GM23248 (cell line): ENCODE results near the gene WFIKKN1. TPM values are rescaled to one million over a fixed set of nuclear protein-coding genes. Genes with fewer than 3 reads are reported as not detected.

Source experiments
- DNase-seq: peaks from one replicate; pipeline ENCODE4 v3.0.0-alpha.2; 2015
- H2AFZ ChIP-seq: fragments of 200-600 bp; sonication (generic); 2 replicates; pipeline ENCODE4 v1.6.1; 2016; ENCODE audit warnings: antibody characterized with exemption
- H3F3A ChIP-seq: fragments of 200-600 bp; sonication (generic); 2 replicates; pipeline ENCODE4 v1.6.1; 2016; ENCODE audit warnings: mild to moderate bottlenecking, antibody characterized with exemption, mixed run types; ENCODE audit not compliant: insufficient read depth
- H3K27ac ChIP-seq: fragments of 200-600 bp; sonication (generic); 2 replicates; pipeline ENCODE4 v1.5.1; 2016; ENCODE audit warnings: mild to moderate bottlenecking
- H3K27me3 ChIP-seq: fragments of 200-600 bp; sonication (generic); replicated peaks from 2 replicates; pipeline ENCODE4 v1.6.1; 2016; ENCODE audit warnings: mild to moderate bottlenecking; ENCODE audit not compliant: insufficient read depth
- H3K36me3 ChIP-seq: fragments of 200-600 bp; sonication (generic); 2 replicates; pipeline ENCODE4 v1.6.1; 2016; ENCODE audit warnings: low read depth, mild to moderate bottlenecking
- H3K4me1 ChIP-seq: fragments of 200-600 bp; sonication (generic); 2 replicates; pipeline ENCODE4 v1.6.1; 2016; ENCODE audit warnings: mild to moderate bottlenecking; ENCODE audit not compliant: insufficient read depth
- H3K4me2 ChIP-seq: fragments of 200-600 bp; sonication (generic); one replicate; pipeline ENCODE4 v1.6.1; 2016; ENCODE audit warnings: mild to moderate bottlenecking; ENCODE audit not compliant: unreplicated experiment
- H3K4me3 ChIP-seq: fragments of 200-600 bp; sonication (generic); 2 replicates; pipeline ENCODE4 v1.5.1; 2016; ENCODE audit warnings: mild to moderate bottlenecking
- H3K79me2 ChIP-seq: fragments of 200-600 bp; sonication (generic); 2 replicates; pipeline ENCODE4 v1.6.1; 2016; ENCODE audit warnings: mild to moderate bottlenecking; ENCODE audit not compliant: insufficient read depth
- H3K9ac ChIP-seq: fragments of 200-600 bp; sonication (generic); 2 replicates; pipeline ENCODE4 v1.6.1; 2016; ENCODE audit warnings: mild to moderate bottlenecking
- H3K9me2 ChIP-seq: fragments of 200-600 bp; sonication (generic); 2 replicates; pipeline ENCODE4 v1.6.1; 2016; ENCODE audit warnings: mixed run types, mild to moderate bottlenecking, moderate library complexity; ENCODE audit not compliant: insufficient read depth
- H3K9me3 ChIP-seq: fragments of 200-600 bp; sonication (generic); one replicate; pipeline ENCODE4 v1.6.1; 2017; ENCODE audit warnings: low read depth
- H4K20me1 ChIP-seq: fragments of 200-600 bp; sonication (generic); 2 replicates; pipeline ENCODE4 v1.6.0; 2016; ENCODE audit not compliant: insufficient read depth
- EZH2 ChIP-seq: fragments of 200-600 bp; sonication (generic); IDR thresholded peaks from 2 replicates; pipeline ENCODE4 v1.6.1; 2018; ENCODE audit warnings: antibody characterized with exemption, mild to moderate bottlenecking; ENCODE audit not compliant: insufficient read depth, poor library complexity, severe bottlenecking
- EZH2phosphoT487 ChIP-seq: fragments of 200-600 bp; sonication (generic); IDR thresholded peaks from 2 replicates; pipeline ENCODE4 v1.6.1; 2018; ENCODE audit warnings: antibody characterized with exemption, moderate library complexity, mild to moderate bottlenecking, low read depth; ENCODE audit not compliant: insufficient read depth
- WGBS, 2 experiments: methylation state at CpG; one replicate each; pipeline ENCODE4 v1.1.6; 2015 to 2017; ENCODE audit warnings: low lambda C conversion rate in 2 of 2, low coverage in 1 of 2; ENCODE audit errors: missing lambda C conversion rate in 2 of 2; 5-methylcytosine and 5-hydroxymethylcytosine counted together
- in situ Hi-C: fragments of 300-500 bp; cut with MboI; formaldehyde crosslinking; loops from 2 replicates; pipeline ENCODE4 v1.15.0; 2020
- polyA plus RNA-seq: library from polyadenylated mRNA; unstranded; fragments of >200 nt; fragmentation: Nextera tagmentation; extraction: Ambion mirVana; gene quantifications from 2 replicates; pipeline ENCODE4 v1.2.1, GENCODE V29; 2016
- total RNA-seq: library from RNA; depleted of rRNA; stranded (reverse); fragments of >200 nt; shearing (Covaris generic); gene quantifications from 2 replicates; pipeline ENCODE4 v1.2.3, GENCODE V29; 2014

WFIKKN1 gene
- total and polyA plus RNA-seq, 2 experiments from 2014 or later, result not detected

GRCh38 chr16:654034-654433 is 23.2 kb downstream of the WFIKKN1 start:
- Histone ChIP-seq H3K4me2 (no peak overlapping the region), H3K4me3 (no peak overlapping the region), H3K9me2 (no peaks in the 10 kb centered on the region), H2AFZ (no peak overlapping the region), H4K20me1 (no peaks in the 10 kb centered on the region), H3K4me1 (no peaks in the 10 kb centered on the region; the same call in 1 of the 2 replicates), H3K79me2 (peaks cover 11% of the 10 kb centered on the region), H3K9me3 (no peaks in the 10 kb centered on the region), H3K9ac (no peak overlapping the region), H3K27ac (no peak overlapping the region), H3F3A (no peaks in the 10 kb centered on the region), H3K36me3 (no peaks in the 10 kb centered on the region), H3K27me3 (no peaks in the 10 kb centered on the region)
- in situ Hi-C loops, result no loop called here
- TF ChIP-seq EZH2phosphoT487 (no peak), EZH2 (no peak)
- WGBS, 2 experiments, result 93 to 98% methylated on average over 12 of the region's 12 CpGs
- DNase-seq, result no peak

GRCh38 chr16:657487-657886 is 26.7 kb downstream of the WFIKKN1 start:
- Histone ChIP-seq H2AFZ (no peak overlapping the region), H3K27ac (no peak overlapping the region), H3K9ac (no peak overlapping the region), H3K4me1 (no peaks in the 10 kb centered on the region), H3K4me3 (no peak overlapping the region), H3K9me2 (no peaks in the 10 kb centered on the region), H3K9me3 (no peaks in the 10 kb centered on the region), H4K20me1 (no peaks in the 10 kb centered on the region), H3K79me2 (no peaks in the 10 kb centered on the region), H3F3A (no peaks in the 10 kb centered on the region), H3K36me3 (no peaks in the 10 kb centered on the region), H3K4me2 (no peak overlapping the region), H3K27me3 (no peaks in the 10 kb centered on the region)
- DNase-seq, result no peak
- WGBS, 2 experiments, result 89 to 94% methylated on average over 9 to 22 of the region's 22 CpGs
- no peak for TF ChIP-seq EZH2
- TF ChIP-seq EZH2phosphoT487, result no peak
- in situ Hi-C loops, result no loop called here

DNA sequence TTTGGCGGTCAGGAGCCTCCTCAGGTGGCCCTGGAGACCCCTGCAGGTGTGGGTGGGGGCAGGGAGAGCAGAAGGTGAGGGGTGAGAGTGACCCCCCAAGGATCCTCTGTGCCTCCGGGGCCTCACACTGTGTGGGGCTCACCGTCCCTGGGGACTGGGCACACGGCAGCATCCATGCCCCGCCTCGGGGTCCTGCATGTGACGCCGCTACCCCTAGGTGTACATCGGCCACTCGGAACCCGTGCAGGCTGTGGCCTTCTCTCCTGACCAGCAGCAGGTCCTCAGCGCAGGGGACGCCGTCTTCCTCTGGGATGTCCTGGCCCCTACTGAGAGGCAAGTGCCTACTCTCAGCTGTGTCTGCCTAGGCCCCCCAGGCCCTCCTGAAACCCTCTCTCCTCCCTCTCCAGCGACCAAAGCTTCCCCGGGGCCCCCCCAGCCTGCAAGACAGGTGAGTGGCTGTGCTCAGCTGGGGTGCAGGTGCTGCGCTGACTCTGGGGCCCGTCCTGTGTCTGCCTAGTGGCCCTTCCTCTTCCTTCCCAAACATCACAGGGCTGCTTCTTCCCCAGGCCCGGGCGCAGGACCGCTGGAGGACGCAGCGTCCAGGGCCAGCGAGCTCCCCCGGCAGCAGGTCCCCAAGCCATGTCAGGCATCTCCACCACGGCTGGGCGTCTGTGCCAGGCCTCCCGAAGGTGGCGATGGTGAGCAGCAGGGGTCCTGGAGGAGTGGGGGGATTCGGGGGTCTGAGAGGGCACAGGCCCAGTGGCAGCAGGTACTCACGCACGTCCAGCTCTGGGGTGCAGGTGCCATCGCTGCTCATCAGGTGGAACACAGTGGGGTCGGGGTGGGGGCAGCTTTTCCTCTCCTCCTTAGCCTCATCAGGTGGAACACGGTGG is 28.1 kb downstream of the WFIKKN1 start:
- H4K20me1 ChIP-seq, result no peaks in the 10 kb centered on the region
- in situ Hi-C loops, result no loop called here
- no peak overlapping the region for H3K4me3 ChIP-seq
- no peaks in the 10 kb centered on the region for H3F3A ChIP-seq
- no peak overlapping the region for H3K27ac ChIP-seq
- DNase-seq, result no peak
- no peak overlapping the region for H3K4me2 ChIP-seq
- no peaks in the 10 kb centered on the region for H3K36me3 ChIP-seq
- WGBS, 2 experiments, result 91 to 95% methylated on average over 27 to 35 of the region's 35 CpGs
- H3K9me3 ChIP-seq, result no peaks in the 10 kb centered on the region
- TF ChIP-seq EZH2 (no peak), EZH2phosphoT487 (no peak)
- H3K79me2 ChIP-seq, result no peaks in the 10 kb centered on the region
- no peak overlapping the region for H2AFZ ChIP-seq
- no peak overlapping the region for H3K9ac ChIP-seq
- no peaks in the 10 kb centered on the region for H3K9me2 ChIP-seq
- no peaks in the 10 kb centered on the region for H3K4me1 ChIP-seq
- H3K27me3 ChIP-seq, result no peaks in the 10 kb centered on the region

DNA sequence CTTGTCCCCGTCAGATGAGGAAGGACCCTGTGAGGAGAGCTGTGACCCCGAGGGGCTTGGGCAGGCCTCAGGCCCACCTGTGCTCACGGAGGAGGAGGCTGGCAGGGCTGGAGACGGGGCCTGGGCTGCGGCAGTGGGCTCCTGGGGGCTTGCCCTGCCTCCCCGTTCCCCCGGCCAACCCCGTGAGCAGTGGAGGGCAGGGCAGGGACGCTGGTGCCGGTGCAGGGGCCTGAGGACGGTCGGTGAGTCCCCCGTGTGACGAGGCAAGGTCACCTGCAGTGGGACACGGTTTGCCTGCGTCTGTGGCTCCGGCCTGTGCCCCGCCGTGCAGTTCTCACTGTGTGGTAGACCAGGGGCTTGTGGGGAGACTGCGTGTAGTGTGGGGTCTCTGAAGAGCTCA is 28.8 kb downstream of the WFIKKN1 start:
- H3F3A ChIP-seq, result no peaks in the 10 kb centered on the region
- H3K27ac ChIP-seq, result no peak overlapping the region
- H3K4me3 ChIP-seq, result no peak overlapping the region
- 95 to 96% methylated on average over 13 to 14 of the region's 20 CpGs for WGBS, 2 experiments
- H3K4me1 ChIP-seq, result no peaks in the 10 kb centered on the region
- no peaks in the 10 kb centered on the region for H3K27me3 ChIP-seq
- no peak overlapping the region for H2AFZ ChIP-seq
- no peak for DNase-seq
- H3K9me2 ChIP-seq, result no peaks in the 10 kb centered on the region
- no peaks in the 10 kb centered on the region for H3K36me3 ChIP-seq
- no peak overlapping the region for H3K4me2 ChIP-seq
- H3K9me3 ChIP-seq, result no peaks in the 10 kb centered on the region
- in situ Hi-C loops, result no loop called here
- no peak overlapping the region for H3K9ac ChIP-seq
- TF ChIP-seq EZH2, result no peak
- H4K20me1 ChIP-seq, result no peaks in the 10 kb centered on the region
- H3K79me2 ChIP-seq, result no peaks in the 10 kb centered on the region
